HCT116 (cell line): ENCODE measurements around the gene SEC11C. TPM values are rescaled to one million over a fixed set of nuclear protein-coding genes. Genes with fewer than 3 reads are reported as not detected.

ENCODE experiments used
- ATAC-seq: fragments of 200-7000 bp; cut with Tn5 transposase; 2 replicates; pipeline ENCODE4 v1.9.1; 2020; ENCODE audit warnings: mild to moderate bottlenecking, moderate library complexity
- BruUV-seq: library from RNA; stranded (reverse); fragments of 400-500 nt; replicated peaks from 2 replicates; lab custom pipeline; 2021; lab: Mats Ljungman, UMichigan
- CTCF ChIA-PET: fragments of 300-600 bp; sonication (Branson Sonifier 250); formaldehyde crosslinking; loops from one replicate; lab custom pipeline; 2021; ENCODE audit warnings: antibody characterized with exemption; lab: Charles Lee
- POLR2A ChIA-PET: fragments of 300-600, 350-600 bp; sonication (Branson Sonifier 250); formaldehyde crosslinking; loops from one replicate; lab custom pipeline; 2021; ENCODE audit warnings: antibody characterized with exemption; lab: Charles Lee
- RAD21 ChIA-PET, 2 experiments: fragments of 300-600 bp; sonication (Branson Sonifier 250); formaldehyde crosslinking; loops; one replicate each; lab custom pipeline; 2023; ENCODE audit warnings: low total read pairs in 2 of 2; ENCODE audit not compliant: uncharacterized antibody in 2 of 2, unreplicated experiment in 2 of 2, low non-redundant PET in 1 of 2; lab: Charles Lee
- DNase-seq: peaks from one replicate; pipeline ENCODE4 v3.0.0-alpha.2; 2010; ENCODE audit warnings: low read depth, low spot score
- H2AFZ ChIP-seq: fragments of 200-600 bp; shearing (Covaris generic), sonication (generic); 2 replicates; pipeline ENCODE4 v1.6.1; 2017; ENCODE audit warnings: low read depth, mixed run types, mixed read lengths, antibody characterized with exemption, low read length; ENCODE audit not compliant: poor library complexity, severe bottlenecking
- H3K27ac ChIP-seq: 2 replicates; pipeline ENCODE4 v1.5.1; 2012; ENCODE audit warnings: low read depth, low read length
- H3K27me3 ChIP-seq: fragments of 200-600 bp; sonication (generic); 2 replicates; pipeline ENCODE4 v1.6.1; 2016; ENCODE audit warnings: mixed run types, low read length, mixed read lengths; ENCODE audit not compliant: insufficient read depth
- H3K36me3 ChIP-seq, 2 experiments: fragments of 200-500 bp in 1 of 2; fragments of 200-600 bp in 1 of 2; sonication (Bioruptor generic) in 1 of 2; sonication (generic) in 1 of 2; 2 replicates each; pipeline versions ENCODE4 v1.5.1 to v1.6.1; 2014 to 2016; ENCODE audit warnings: low read length in 2 of 2, inconsistent platforms in 1 of 2, mixed read lengths in 1 of 2, mixed run types in 1 of 2; ENCODE audit not compliant: insufficient read depth in 2 of 2, control insufficient read depth in 1 of 2
- H3K4me1 ChIP-seq, 2 experiments: fragments of 200-600 bp in 1 of 2; sonication (generic) in 1 of 2; 2 replicates each; pipeline versions ENCODE4 v1.5.1 to v1.6.1; 2012 to 2017; ENCODE audit warnings: low read length in 2 of 2, inconsistent platforms in 1 of 2, mild to moderate bottlenecking in 1 of 2, mixed read lengths in 1 of 2, mixed run types in 1 of 2, moderate library complexity in 1 of 2; ENCODE audit not compliant: insufficient read depth in 2 of 2, control insufficient read depth in 1 of 2
- H3K4me2 ChIP-seq: fragments of 200-600 bp; sonication (generic); 2 replicates; pipeline ENCODE4 v1.6.1; 2017; ENCODE audit warnings: mixed run types, low read length, mixed read lengths
- H3K4me3 ChIP-seq, 2 experiments: fragments of 200-600 bp in 1 of 2; sonication (generic) in 1 of 2; replicated peaks in 1 of 2; 2 replicates each; pipeline ENCODE4 v1.5.1; 2011 to 2016; ENCODE audit warnings: low read length in 2 of 2, control low read depth in 1 of 2, low read depth in 1 of 2, mild to moderate bottlenecking in 1 of 2, mixed read lengths in 1 of 2, mixed run types in 1 of 2
- H3K79me2 ChIP-seq: fragments of 200-600 bp; sonication (generic); 2 replicates; pipeline ENCODE4 v1.6.1; 2017; ENCODE audit warnings: mild to moderate bottlenecking, mixed run types, low read length, moderate library complexity, mixed read lengths; ENCODE audit not compliant: insufficient read depth
- H3K9ac ChIP-seq: fragments of 200-600 bp; sonication (generic); 2 replicates; pipeline ENCODE4 v1.6.1; 2016; ENCODE audit warnings: low read length, mixed read lengths
- H3K9me2 ChIP-seq: fragments of 200-600 bp; sonication (generic), shearing (Covaris generic); 2 replicates; pipeline ENCODE4 v1.6.1; 2017; ENCODE audit warnings: mixed run types, mild to moderate bottlenecking, moderate library complexity; ENCODE audit not compliant: insufficient read depth
- H3K9me3 ChIP-seq, 2 experiments: fragments of 200-500 bp in 1 of 2; fragments of 200-600 bp in 1 of 2; sonication (Bioruptor generic) in 1 of 2; sonication (generic) in 1 of 2; 2 replicates each; pipeline ENCODE4 v1.6.1; 2014 to 2017; ENCODE audit warnings: low read length in 2 of 2, mixed read lengths in 2 of 2, inconsistent platforms in 1 of 2, low read depth in 1 of 2, mild to moderate bottlenecking in 1 of 2, mixed run types in 1 of 2, moderate library complexity in 1 of 2; ENCODE audit not compliant: control insufficient read depth in 1 of 2, insufficient read depth in 1 of 2
- H4K20me1 ChIP-seq: fragments of 200-600 bp; sonication (generic), shearing (Covaris generic); 2 replicates; pipeline ENCODE4 v1.6.1; 2017; ENCODE audit warnings: mixed run types, mild to moderate bottlenecking, moderate library complexity; ENCODE audit not compliant: insufficient read depth
- CBX3 ChIP-seq: IDR thresholded peaks from 2 replicates; pipeline ENCODE4 v1.6.1; 2012; ENCODE audit warnings: low read depth
- CEBPB ChIP-seq: IDR thresholded peaks from 2 replicates; pipeline ENCODE4 v1.6.1; 2012; ENCODE audit warnings: low read depth
- EGR1 ChIP-seq: IDR thresholded peaks from 2 replicates; pipeline ENCODE4 v1.6.1; 2012; ENCODE audit warnings: low read depth
- ELF1 ChIP-seq: IDR thresholded peaks from 2 replicates; pipeline ENCODE4 v1.6.1; 2012; ENCODE audit warnings: low read depth, borderline replicate concordance
- EZH2 ChIP-seq: fragments of 200-600 bp; sonication (generic); IDR thresholded peaks from 2 replicates; pipeline ENCODE4 v1.6.1; 2017; ENCODE audit warnings: antibody characterized with exemption, mixed run types
- EZH2phosphoT487 ChIP-seq: fragments of 200-600 bp; IDR thresholded peaks from 2 replicates; pipeline ENCODE4 v1.6.1; 2018; ENCODE audit warnings: antibody characterized with exemption, borderline replicate concordance
- JUND ChIP-seq: IDR thresholded peaks from 2 replicates; pipeline ENCODE4 v1.6.1; 2012
- POLR2A ChIP-seq: IDR thresholded peaks from 2 replicates; pipeline ENCODE4 v1.7.0; 2011; ENCODE audit warnings: borderline replicate concordance; ENCODE audit not compliant: insufficient read depth, insufficient read length; ENCODE audit errors: extremely low read depth
- RAD21 ChIP-seq: IDR thresholded peaks from 2 replicates; pipeline ENCODE4 v1.6.1; 2012; ENCODE audit warnings: low read depth, mild to moderate bottlenecking
- SRF ChIP-seq: IDR thresholded peaks from 2 replicates; pipeline ENCODE4 v1.6.1; 2012; ENCODE audit warnings: low read depth
- TCF7L2 ChIP-seq: IDR thresholded peaks from 2 replicates; pipeline ENCODE4 v1.7.0; 2011; ENCODE audit warnings: borderline replicate concordance, inconsistent platforms; ENCODE audit not compliant: insufficient read depth, insufficient read length; ENCODE audit errors: extremely low read depth
- ZFX ChIP-seq: fragments of 450-650 bp; IDR thresholded peaks from 2 replicates; pipeline ENCODE4 v1.6.1; 2017
- ZNF274 ChIP-seq: fragments of 200-500 bp; sonication (Bioruptor generic); IDR thresholded peaks from 2 replicates; pipeline ENCODE4 v1.6.1; 2014; ENCODE audit warnings: mild to moderate bottlenecking, low read depth, low read length, inconsistent platforms
- intact Hi-C: fragments of 100-400 bp; cut with micrococcal nuclease; formaldehyde crosslinking; loops from 2 replicates; pipeline ENCODE4 v1.10.0; 2022
- total RNA-seq: library from RNA; stranded (reverse); gene quantifications from one replicate; pipeline ENCODE4 v1.2.1, GENCODE V29; 2021; ENCODE audit not compliant: unreplicated experiment
- TF ChIP-seq, protein P1 (sequence below): IDR thresholded peaks from 2 replicates; pipeline ENCODE4 v1.6.1; 2011; ENCODE audit warnings: mild to moderate bottlenecking, low read length, moderate library complexity; ENCODE audit not compliant: insufficient replicate concordance; ENCODE audit errors: extremely low read depth
- TF ChIP-seq, protein P2 (sequence below): IDR thresholded peaks from 2 replicates; pipeline ENCODE4 v1.6.1; 2012

The SEC11C gene
- total RNA-seq, 1 experiment from 2014 or later: 42.2 TPM

DNA sequence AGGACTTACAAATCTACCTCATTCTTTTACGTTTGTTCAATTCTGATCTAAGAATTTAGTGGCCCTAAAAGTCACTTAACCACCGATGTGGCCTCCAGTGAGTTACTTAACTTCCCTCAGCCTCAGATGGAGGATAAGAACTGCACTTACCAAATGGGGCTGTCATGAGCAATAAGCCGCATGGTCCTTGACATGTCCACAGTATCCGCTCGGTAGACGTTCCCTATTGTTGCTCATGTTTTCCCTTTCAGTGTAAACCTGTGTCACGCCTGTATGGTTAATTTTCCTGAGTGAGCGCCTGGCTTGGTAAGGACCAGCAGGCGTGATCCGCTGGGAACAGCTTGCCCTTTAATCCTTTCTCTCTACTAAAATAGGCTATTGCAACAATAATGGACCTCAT lies 20.3 kb downstream of the SEC11C start:
- Histone ChIP-seq H3K27ac (no peak overlapping the region), H3K9ac (no peak overlapping the region), H3K79me2 (no peaks in the 10 kb centered on the region), H3K4me2 (no peak overlapping the region), H3K27me3 (no peaks in the 10 kb centered on the region), H2AFZ (no peak overlapping the region), H3K9me3 (no peaks in the 10 kb centered on the region), H3K4me3 (no peak overlapping the region), H4K20me1 (no peaks in the 10 kb centered on the region), H3K4me1 (no peaks in the 10 kb centered on the region), H3K36me3 (no peaks in the 10 kb centered on the region; a peak in 1 of 4 replicates), H3K9me2 (no peaks in the 10 kb centered on the region)
- POLR2A ChIA-PET: no interaction called here
- RAD21 ChIA-PET: no interaction called here
- intact Hi-C loops: no loop called here
- BruUV-seq: no TSS peak
- ATAC-seq (no peak), DNase-seq (no peak)
- no peak for TF ChIP-seq POLR2A
- TF ChIP-seq CBX3: no peak
- no peak for TF ChIP-seq ZFX
- TF ChIP-seq, protein P1, sequence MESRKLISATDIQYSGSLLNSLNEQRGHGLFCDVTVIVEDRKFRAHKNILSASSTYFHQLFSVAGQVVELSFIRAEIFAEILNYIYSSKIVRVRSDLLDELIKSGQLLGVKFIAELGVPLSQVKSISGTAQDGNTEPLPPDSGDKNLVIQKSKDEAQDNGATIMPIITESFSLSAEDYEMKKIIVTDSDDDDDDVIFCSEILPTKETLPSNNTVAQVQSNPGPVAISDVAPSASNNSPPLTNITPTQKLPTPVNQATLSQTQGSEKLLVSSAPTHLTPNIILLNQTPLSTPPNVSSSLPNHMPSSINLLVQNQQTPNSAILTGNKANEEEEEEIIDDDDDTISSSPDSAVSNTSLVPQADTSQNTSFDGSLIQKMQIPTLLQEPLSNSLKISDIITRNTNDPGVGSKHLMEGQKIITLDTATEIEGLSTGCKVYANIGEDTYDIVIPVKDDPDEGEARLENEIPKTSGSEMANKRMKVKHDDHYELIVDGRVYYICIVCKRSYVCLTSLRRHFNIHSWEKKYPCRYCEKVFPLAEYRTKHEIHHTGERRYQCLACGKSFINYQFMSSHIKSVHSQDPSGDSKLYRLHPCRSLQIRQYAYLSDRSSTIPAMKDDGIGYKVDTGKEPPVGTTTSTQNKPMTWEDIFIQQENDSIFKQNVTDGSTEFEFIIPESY: no peak
- no peak for TF ChIP-seq EZH2phosphoT487
- TF ChIP-seq ZNF274: no peak
- TF ChIP-seq JUND: no peak
- TF ChIP-seq RAD21: no peak
- no peak for TF ChIP-seq TCF7L2
- no peak for TF ChIP-seq EGR1
- no peak for TF ChIP-seq SRF
- TF ChIP-seq CEBPB: no peak
- TF ChIP-seq, protein P2, sequence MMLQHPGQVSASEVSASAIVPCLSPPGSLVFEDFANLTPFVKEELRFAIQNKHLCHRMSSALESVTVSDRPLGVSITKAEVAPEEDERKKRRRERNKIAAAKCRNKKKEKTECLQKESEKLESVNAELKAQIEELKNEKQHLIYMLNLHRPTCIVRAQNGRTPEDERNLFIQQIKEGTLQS: no peak
- TF ChIP-seq ELF1: no peak
- TF ChIP-seq EZH2: no peak
- CTCF ChIA-PET: no interaction called here
